ENCODE results near the gene NANOS2. TPM values are rescaled to one million over a fixed set of nuclear protein-coding genes. Genes with fewer than 3 reads are reported as not detected.

NANOS2 gene
- polyA plus RNA-seq, 3 donors = not detected

GRCh38 chr19:45878043-45878794, 36.4 kb downstream of the NANOS2 start:
- H3K4me1 Mint-ChIP-seq = peaks cover 16% of the 10 kb centered on the region
- TF ChIP-seq, protein P1, sequence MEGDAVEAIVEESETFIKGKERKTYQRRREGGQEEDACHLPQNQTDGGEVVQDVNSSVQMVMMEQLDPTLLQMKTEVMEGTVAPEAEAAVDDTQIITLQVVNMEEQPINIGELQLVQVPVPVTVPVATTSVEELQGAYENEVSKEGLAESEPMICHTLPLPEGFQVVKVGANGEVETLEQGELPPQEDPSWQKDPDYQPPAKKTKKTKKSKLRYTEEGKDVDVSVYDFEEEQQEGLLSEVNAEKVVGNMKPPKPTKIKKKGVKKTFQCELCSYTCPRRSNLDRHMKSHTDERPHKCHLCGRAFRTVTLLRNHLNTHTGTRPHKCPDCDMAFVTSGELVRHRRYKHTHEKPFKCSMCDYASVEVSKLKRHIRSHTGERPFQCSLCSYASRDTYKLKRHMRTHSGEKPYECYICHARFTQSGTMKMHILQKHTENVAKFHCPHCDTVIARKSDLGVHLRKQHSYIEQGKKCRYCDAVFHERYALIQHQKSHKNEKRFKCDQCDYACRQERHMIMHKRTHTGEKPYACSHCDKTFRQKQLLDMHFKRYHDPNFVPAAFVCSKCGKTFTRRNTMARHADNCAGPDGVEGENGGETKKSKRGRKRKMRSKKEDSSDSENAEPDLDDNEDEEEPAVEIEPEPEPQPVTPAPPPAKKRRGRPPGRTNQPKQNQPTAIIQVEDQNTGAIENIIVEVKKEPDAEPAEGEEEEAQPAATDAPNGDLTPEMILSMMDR (IDR thresholded peaks at IDR 0.05) = no peak
- Histone ChIP-seq H3K36me3 (replicated peaks in 1 of 2; ENCODE audit: control insufficient read depth in 1 of 2, insufficient read depth in 2 of 2, low read length in 2 of 2) (no peaks in the 10 kb centered on the region), H2AFZ (ENCODE audit: insufficient read depth, low read depth, low read length, poor library complexity, severe bottlenecking) (no peak overlapping the region), H3K79me2 (ENCODE audit: insufficient read depth, low read length) (no peaks in the 10 kb centered on the region), H3K4me2 (replicated peaks; ENCODE audit: extremely low read depth, low read length, poor library complexity, severe bottlenecking) (no peak overlapping the region), H3K9me3 (replicated peaks in 1 of 2; ENCODE audit: control insufficient read depth in 1 of 2, insufficient read depth in 1 of 2, low read length in 2 of 2) (no peaks in the 10 kb centered on the region), H4K20me1 (ENCODE audit: insufficient read depth, low read length) (peaks cover 11% of the 10 kb centered on the region), H3K4me3 (replicated peaks in 1 of 3; ENCODE audit: low read depth in 2 of 3, low read length in 3 of 3) (no peak overlapping the region), H3K27ac (ENCODE audit: low read depth in 1 of 2, low read length in 2 of 2) (no peak overlapping the region), H3K9ac (ENCODE audit: insufficient read depth, low read length, poor library complexity, severe bottlenecking) (no peak overlapping the region), H3K27me3 (ENCODE audit: control insufficient read depth in 2 of 2, insufficient read depth in 2 of 2, low read length in 2 of 2) (peaks cover 23 to 65% of the 10 kb centered on the region in 2 donors), H3K4me1 (ENCODE audit: control insufficient read depth in 1 of 2, insufficient read depth in 2 of 2, low read length in 2 of 2) (peaks cover 10 to 14% of the 10 kb centered on the region in 2 donors)
- H3K27ac Mint-ChIP-seq = no peak overlapping the region
- WGBS (ENCODE audit: insufficient coverage) = 76% methylated on average over 11 of the region's 11 CpGs
- H3K36me3 Mint-ChIP-seq = peaks cover 0 to 4% of the 10 kb centered on the region in 2 donors
- intact Hi-C loops (cut with micrococcal nuclease) = no loop called here
- H3K27me3 Mint-ChIP-seq (ENCODE audit: low read depth in 3 of 3) = peaks cover 53 to 70% (median 59%) of the 10 kb centered on the region in 3 donors
- DNase-seq = peak in 1 of 3 donors; percentile 22
- peak overlapping the region in 1 of 2 donors; percentile 36 for H3K4me3 Mint-ChIP-seq
- H3K9me3 Mint-ChIP-seq = peaks cover 0 to 10% (median 0%) of the 10 kb centered on the region in 7 donors

DNA sequence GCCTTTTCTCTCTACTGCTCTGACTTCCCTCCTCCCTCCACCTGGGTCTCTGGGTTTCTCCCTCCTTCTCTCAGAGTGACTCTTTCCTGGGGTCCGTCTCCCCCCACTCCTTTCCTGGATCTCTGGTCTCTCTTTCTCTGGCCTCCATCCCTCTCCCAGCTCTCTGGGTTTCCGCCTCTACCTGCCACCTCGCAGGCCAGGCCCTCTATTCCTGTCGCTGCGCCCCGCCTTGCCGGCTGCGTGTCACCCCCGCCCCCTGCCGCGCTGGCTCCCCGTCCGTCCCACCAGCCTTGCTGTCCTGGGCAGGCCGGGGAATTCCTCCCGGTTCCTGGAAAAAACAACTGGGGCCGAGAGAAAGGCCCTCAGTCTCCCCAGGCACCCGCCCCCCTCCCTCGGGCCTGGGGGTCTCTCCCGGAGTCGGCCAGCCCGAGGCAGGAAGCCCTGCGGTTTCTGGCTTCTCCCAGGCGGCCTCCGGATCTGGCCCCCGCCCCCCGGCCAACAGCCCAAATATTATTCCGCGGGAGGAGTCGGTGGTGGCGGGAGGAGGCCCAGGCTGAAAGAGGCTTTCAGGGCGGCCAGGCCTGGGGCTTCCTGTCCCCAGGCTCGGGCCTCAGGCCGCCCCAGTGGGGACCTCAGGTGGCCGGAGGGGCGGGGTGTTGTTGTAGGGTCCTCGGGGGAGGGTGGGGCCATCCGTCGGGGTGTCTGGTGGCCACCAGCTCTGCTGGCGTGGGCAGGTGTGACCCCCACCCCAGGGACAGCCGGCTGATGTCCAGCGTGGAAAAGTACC, 38.0 kb downstream of the NANOS2 start:
- Histone ChIP-seq H3K79me2 (ENCODE audit: insufficient read depth, low read length) (no peaks in the 10 kb centered on the region), H4K20me1 (ENCODE audit: insufficient read depth, low read length) (no peaks in the 10 kb centered on the region), H3K9ac (ENCODE audit: insufficient read depth, low read length, poor library complexity, severe bottlenecking) (peak overlapping the region; percentile 42), H3K27ac (ENCODE audit: low read depth in 1 of 2, low read length in 2 of 2) (no peak overlapping the region), H3K4me1 (ENCODE audit: control insufficient read depth in 1 of 2, insufficient read depth in 2 of 2, low read length in 2 of 2) (peaks cover 4 to 7% of the 10 kb centered on the region in 2 donors), H3K36me3 (replicated peaks in 1 of 2; ENCODE audit: control insufficient read depth in 1 of 2, insufficient read depth in 2 of 2, low read length in 2 of 2) (no peaks in the 10 kb centered on the region), H2AFZ (ENCODE audit: insufficient read depth, low read depth, low read length, poor library complexity, severe bottlenecking) (no peak overlapping the region), H3K9me3 (replicated peaks in 1 of 2; ENCODE audit: control insufficient read depth in 1 of 2, insufficient read depth in 1 of 2, low read length in 2 of 2) (no peaks in the 10 kb centered on the region), H3K27me3 (ENCODE audit: control insufficient read depth in 2 of 2, insufficient read depth in 2 of 2, low read length in 2 of 2) (peaks cover 23 to 56% of the 10 kb centered on the region in 2 donors), H3K4me2 (replicated peaks; ENCODE audit: extremely low read depth, low read length, poor library complexity, severe bottlenecking) (no peak overlapping the region), H3K4me3 (replicated peaks in 1 of 3; ENCODE audit: low read depth in 2 of 3, low read length in 3 of 3) (no peak overlapping the region)
- intact Hi-C loops (cut with micrococcal nuclease) = no loop called here
- Mint-ChIP-seq H3K4me1 (peaks cover 12% of the 10 kb centered on the region), H3K4me3 (peak overlapping the region in 1 of 2 donors; percentile 66), H3K9me3 (peaks cover 0 to 9% (median 0%) of the 10 kb centered on the region in 7 donors), H3K36me3 (peaks cover 0 to 4% of the 10 kb centered on the region in 2 donors), H3K27ac (no peak overlapping the region), H3K27me3 (ENCODE audit: low read depth in 3 of 3) (peaks cover 53 to 67% (median 59%) of the 10 kb centered on the region in 3 donors)
- DNase-seq = no peak
- WGBS (ENCODE audit: insufficient coverage) = 2% methylated on average over 29 of the region's 41 CpGs
- TF ChIP-seq, protein P1 (IDR thresholded peaks at IDR 0.05) = no peak
